Measurements from ENCODE around the gene TANGO6.

- TF ChIP-seq POLR2A (IDR thresholded peaks at IDR 0.05) (no peak), CTCF (IDR thresholded peaks at IDR 0.05) (no peak)
These were observed 234.7 kb downstream of the TANGO6 start for GRCh38 chr16:69078073-69078472.
